SK-N-SH (cell line): ENCODE measurements around the gene SHBG.

Source experiments
- CTCF ChIP-seq: fragments of 200-600 bp; sonication (generic); IDR thresholded peaks from 2 replicates; pipeline ENCODE4 v1.6.1; 2017; ENCODE audit warnings: antibody characterized with exemption, mild to moderate bottlenecking, moderate library complexity
- EZH2phosphoT487 ChIP-seq: fragments of 200-600 bp; sonication (generic); IDR thresholded peaks from 2 replicates; pipeline ENCODE4 v1.6.1; 2017; ENCODE audit warnings: low read depth, mixed run types, mild to moderate bottlenecking, antibody characterized with exemption, moderate library complexity, borderline replicate concordance
- JUND ChIP-seq: IDR thresholded peaks from 2 replicates; pipeline ENCODE4 v1.4.0; 2012
- MAX ChIP-seq: IDR thresholded peaks from 2 replicates; pipeline ENCODE4 v1.4.0; 2012; ENCODE audit warnings: low read depth
- POLR2AphosphoS5 ChIP-seq: IDR thresholded peaks from 2 replicates; pipeline ENCODE4 v1.6.1; 2012; ENCODE audit warnings: low read depth, low read length
- RFX5 ChIP-seq: IDR thresholded peaks from 2 replicates; pipeline ENCODE4 v1.6.1; 2012; ENCODE audit warnings: mild to moderate bottlenecking, improper control_type of control experiment, low read length
- SMC3 ChIP-seq: IDR thresholded peaks from 2 replicates; pipeline ENCODE4 v1.6.1; 2012; ENCODE audit warnings: low read depth, low read length, improper control_type of control experiment
- TAF1 ChIP-seq: IDR thresholded peaks from 2 replicates; pipeline ENCODE4 v1.6.1; 2012; ENCODE audit warnings: low read depth, mild to moderate bottlenecking, low read length, moderate library complexity, borderline replicate concordance
- TCF12 ChIP-seq: IDR thresholded peaks from 2 replicates; pipeline ENCODE4 v1.4.0; 2012
- YY1 ChIP-seq: IDR thresholded peaks from 2 replicates; pipeline ENCODE4 v1.4.0; 2012; ENCODE audit warnings: low read depth, mild to moderate bottlenecking

GRCh38 chr17:7627250-7628121, 2.4 kb upstream of the SHBG start, which contains the start of gene SAT2:
- no peak for TF ChIP-seq CTCF
- TF ChIP-seq MAX = no peak
- TF ChIP-seq TAF1 = peak; percentile 78; the same call in 1 of the 2 replicates
- TF ChIP-seq RFX5 = 0 out of 2 replicates have a peak, but pooled peaks have one; percentile 35
- no peak for TF ChIP-seq YY1
- no peak for TF ChIP-seq EZH2phosphoT487
- TF ChIP-seq JUND = no peak
- TF ChIP-seq POLR2AphosphoS5 = peak; percentile 82
- TF ChIP-seq TCF12 = peak; percentile 50; the same call in 1 of the 2 replicates
- TF ChIP-seq SMC3 = no peak
